Activated CD4-positive, alpha-beta T cell treated with anti-CD3 and anti-CD28 coated beads for 24 hours (primary cell): ENCODE data around the gene IL26.
"Not testable (repeated sequence)": the region's sequence is repeated elsewhere in the genome, so short reads cannot be mapped to it uniquely, and the experiment has no call there.

Source experiments
- DNase-seq, 2 donors: peaks; one replicate each; pipeline ENCODE4 v3.0.0-alpha.2; 2020; ENCODE audit warnings: low read depth in 2 of 2

The IL26 gene

DNA sequence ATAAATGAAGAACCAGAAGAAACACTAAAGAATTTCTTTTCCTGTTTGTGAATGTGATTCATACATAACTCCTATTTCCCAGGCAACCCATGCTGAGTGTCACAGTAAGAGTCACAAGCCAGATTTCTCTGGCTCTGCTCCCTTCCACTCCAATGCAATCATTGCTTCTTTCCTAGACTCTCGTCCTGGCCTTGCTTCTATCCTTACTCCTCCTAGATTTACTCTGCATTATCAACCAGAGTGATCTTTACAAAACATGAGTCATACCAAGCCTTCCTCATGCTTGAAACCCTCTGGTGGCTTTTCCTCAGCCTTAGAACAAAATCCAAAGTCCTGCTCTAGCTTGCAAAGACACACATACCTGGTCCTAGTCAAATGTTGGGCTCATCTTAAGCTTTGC is 14.5 kb upstream of the IL26 start:
- DNase-seq, result no peak

DNA sequence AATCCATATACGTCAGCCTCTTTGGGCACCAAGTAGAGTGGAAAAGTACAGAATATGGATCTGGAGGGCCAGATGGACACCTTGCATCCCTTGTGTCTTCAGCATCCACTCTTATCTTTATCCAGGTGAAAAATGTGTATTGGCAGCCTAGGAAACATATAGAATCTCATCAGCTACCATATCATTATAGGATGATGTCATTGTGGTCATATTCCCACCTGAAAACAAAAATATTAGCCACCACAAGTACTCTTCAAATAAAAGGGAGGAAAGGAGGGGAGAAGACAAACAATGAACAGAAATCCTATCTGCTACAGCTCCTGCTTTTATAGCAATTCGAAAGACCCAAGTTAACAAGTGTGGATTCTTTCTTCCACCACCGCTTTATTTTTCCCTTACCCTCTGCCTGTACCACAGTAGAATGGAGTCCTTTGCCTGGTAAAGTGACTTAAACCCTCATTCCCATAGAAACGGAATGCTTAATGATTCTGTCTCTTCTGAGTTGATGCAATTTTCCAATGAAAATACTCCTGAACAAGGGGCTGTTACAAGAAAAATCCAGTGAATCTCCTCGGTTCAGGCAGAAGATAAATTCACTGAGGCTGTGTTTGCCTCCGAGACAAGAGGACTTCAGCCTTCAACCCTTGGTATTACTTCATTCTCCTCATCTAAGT is 13.8 kb upstream of the IL26 start:
- no peak for DNase-seq

DNA sequence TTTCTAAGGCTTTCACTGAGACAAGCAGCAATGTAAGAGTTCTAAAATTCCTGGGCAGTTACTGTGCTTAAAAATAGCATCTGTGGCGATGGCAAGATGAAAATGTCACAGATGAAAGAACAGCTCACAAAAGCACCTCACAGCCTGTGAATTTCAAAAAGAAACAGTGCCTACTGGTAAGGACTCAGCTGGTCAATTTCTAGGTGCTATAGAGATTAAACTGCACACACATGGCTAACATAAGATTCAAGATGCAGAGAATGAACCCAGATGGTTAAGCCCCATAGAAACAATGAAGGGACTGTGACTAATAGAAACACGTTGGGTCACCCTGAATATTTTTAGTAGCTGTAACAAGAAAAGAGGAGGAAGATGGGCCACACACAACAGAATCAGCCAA is 12.0 kb upstream of the IL26 start:
- no peak for DNase-seq

DNA sequence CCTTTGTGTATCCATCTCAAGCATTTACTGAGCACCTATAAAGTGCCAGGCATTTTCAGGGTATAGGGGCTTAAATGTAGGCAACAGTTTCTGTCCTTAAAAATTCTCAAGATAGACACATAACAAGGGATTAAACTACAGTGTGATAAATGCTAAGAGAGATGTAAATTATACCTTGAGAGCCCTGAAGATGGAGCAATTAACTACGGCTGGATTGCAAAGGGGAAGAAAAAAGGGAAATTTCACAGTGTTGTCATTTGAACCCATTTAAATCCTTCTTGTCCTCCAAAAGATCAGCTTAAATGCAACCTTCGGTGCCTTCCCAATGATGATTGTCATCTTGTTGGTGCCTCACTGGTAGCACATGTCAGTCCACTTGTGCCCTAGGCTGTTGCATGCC is 11.5 kb upstream of the IL26 start:
- DNase-seq, result no peak

DNA sequence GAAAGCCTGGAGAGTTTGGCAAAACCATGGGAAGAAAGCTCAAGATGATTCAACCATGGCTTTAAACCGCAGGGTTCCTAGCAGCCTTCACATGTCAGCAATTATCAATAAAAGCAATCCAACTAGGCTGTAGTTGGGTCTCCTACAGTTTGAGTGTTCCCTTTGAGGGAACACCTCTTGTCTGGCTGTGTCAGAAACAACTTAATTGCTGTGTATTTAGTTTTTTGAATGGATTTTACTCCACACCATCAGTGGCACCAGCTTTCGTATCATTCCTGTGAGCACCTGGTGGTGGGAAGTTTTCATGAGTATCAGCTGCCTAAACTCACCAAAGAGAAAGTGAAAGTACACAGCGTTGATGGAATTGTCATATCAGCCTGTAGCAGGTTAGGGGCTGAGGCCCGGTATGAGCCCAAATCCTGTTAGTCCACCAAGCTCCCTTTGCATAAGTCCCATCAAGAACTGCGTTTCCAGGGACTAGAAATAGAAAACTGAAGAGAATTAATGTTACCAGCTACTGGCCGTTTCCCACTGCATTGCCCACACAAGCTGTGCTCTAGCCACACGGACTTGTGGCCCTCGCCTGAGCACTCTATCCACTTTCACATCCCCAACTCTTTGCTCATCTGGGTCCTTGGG is 10.9 kb upstream of the IL26 start:
- DNase-seq, result no peak

DNA sequence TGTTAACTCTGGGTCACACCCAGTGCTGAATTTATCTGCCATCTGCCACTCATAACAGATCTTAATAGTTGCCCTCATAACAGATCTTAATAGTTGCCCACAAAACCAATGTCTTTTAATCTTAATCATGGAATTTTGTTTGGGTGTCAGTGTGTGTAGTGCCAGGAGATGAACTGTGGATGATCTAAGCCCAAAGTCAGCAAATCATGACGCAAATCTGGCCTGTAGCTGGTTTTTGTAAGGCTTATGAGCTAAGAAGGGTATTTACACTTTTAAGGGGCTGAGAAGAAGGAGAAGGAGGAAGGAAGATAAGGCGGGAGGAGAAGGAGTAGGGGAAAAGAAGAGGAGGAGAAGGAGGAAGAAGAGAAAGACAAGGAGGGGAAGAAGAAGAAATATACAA is 10.0 kb upstream of the IL26 start:
- DNase-seq, result no peak

DNA sequence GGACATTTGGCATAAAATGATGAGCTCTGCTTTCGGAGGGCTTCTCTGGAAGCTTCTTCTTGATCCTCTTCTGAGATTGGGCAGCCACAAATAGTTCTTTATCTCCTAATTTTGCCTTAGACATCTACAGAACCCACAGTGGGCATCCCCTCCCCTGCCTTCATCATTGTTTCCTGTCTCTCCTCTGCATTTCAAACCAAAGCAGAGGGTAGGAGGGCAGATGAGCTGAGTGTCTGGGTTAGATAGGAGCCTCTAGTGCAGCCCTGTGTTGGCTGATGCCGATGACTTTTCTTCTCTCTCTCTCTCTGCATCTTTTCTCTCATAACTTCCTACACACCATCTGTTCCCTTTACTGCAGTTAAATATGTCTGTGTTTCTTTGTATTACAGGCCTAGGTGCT is 8.5 kb upstream of the IL26 start:
- DNase-seq, result no peak

DNA sequence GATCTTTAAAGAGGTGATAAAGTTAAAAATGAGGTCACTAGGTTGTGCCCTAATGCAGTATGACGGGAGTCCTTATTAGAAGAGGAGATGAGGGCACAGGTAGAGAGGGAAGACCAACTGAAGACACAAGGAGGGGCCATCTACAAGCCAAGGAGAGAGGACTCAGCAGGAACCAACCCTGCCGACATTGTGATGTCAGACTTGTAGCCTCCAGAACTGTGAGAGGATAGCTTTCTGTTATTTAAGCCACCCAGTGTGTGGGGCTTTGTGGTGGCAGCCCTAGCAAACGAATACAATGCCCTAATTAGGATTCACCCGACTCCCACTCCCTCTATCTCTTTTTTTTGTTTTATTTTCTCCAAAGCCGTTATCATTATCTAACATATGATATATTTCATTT is 7.9 kb upstream of the IL26 start:
- no peak for DNase-seq

DNA sequence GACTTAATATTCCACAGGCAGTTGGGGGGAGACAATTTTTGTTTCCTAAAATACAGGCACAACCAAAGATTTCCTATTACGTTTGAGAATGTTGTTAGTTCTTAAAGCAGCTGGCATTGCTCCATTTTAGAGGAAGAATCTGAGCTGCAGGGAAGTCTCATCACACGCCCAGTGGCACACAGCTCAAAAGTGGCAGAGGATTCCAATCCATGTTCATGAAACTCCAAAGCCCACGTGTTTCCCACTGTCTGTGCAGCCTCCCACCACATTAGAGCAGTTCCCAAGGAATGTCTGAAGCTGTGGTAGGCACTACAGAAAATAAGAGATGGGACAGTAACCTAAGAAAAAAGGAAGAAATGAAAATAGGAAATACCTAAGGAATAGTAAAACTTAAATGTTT is 6.1 kb upstream of the IL26 start:
- no peak for DNase-seq

DNA sequence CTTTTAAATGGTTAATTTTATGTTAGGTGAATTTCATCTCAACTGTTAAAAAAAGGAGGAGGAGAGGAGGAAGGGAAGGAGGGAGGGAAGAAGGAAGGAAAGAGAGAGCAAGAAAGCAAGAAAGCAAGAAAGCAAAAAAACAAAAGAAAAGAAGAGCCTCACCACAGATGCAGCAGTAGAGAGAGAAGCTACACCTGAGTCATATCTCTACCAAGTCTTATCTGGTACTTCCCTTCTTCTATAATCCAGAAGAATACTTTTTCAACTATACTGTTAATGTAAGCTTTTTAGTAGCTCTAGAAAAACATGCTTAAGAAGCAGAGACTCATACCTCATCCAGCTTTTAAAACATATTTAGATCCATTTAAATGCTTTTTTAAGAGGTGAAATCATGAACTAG is 5.6 kb upstream of the IL26 start:
- DNase-seq, result no peak

DNA sequence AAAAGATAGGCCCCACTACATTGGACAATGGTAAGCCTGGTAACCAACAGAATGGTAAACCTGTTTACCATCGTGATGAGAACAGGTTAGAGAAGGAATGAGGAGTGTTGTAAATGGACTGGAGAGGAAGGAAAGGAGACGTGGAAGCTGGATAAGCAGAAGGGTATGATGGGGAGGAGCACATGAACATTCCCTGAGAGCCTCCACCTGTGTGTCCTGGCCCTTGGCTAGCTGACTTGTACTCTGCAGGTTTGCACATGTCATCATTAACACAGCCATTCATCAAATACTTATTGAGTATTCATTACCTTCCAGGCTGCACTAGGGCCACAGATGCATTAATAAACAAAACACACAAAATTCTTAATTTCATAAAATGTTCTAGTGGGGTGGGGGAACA is 4.3 kb upstream of the IL26 start:
- no peak for DNase-seq

DNA sequence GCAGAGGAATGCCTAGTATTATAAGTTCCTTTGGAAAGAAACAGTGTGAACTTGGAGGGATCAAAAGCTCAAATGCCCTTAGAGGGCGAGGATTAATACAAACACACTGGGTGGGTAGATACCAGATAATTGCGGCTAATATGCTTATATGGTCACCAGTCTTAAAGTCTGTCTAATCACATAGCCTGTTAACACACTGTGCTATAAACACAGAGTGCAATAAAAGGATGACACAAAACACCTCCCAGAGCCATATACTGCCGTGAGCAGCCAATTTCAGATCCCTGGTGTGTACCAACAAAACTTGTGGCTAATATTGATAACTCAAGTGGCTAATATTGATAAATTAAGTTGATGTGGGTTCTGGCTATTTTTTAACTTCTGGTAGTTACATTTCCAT is 1.7 kb upstream of the IL26 start:
- DNase-seq, result no peak

DNA sequence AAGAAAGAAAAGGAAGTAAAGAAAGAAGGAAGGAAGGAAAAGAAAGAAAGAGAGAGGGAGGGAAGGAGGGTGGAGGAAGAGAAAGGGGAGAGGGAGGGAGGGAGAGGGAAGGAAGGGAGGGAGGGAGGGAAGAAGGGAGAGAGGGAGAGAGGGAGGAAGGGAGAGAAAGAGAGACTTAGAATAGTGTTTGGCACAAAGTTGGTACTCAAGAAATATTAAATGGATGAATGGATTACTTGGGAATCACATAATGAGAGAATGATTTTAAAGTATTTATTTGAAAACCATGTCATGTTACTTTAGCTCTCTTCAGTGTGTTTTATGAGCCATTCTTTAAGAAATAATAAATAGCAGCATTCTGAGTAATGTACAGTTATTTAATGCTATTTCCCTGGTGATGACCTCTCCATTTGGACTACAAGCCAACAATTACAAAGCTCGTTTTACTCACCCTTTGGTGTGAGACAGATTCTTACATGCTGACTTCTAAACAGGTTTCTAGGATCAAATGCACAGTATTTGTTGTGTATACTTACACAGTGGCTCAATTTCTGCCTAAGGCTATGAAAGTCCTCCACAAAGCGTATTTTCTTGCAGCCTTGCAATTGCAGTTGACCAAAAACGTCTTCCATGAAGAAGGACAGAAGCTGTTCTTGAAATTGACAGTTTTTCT is 861 bp downstream of the IL26 start:
- DNase-seq, result no peak

DNA sequence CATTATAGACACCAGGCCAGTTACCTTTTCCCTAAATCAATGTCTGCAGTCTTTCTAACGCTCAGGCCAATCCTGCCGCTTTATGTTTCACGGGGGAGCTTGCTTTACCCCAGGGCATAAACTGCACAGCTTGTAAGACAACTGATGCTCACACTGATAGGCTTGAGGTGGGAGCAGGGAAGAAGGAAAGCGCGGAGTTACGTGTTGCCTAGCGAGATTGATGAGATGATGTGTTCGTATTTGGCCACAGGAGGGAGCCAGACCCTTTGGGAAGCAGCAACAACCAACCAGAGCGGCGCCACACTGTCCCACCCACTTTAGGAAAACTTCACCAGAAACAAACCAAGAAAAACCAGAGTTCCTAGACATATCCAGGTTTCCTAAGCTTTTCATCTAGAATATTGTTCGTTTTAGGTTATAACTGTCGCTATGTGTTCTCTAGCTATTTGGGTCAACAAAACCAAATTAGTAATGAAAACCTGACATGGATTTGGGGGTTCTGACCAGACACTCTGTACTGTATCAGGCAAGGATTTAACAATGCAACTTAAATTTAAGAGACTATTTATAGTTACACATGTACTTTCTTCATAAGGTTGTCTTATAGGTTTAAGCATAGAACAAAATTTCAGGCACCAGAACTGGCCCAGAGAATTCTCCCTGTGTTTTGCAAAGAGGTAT is 2.4 kb downstream of the IL26 start:
- DNase-seq, result peak; percentile 62

DNA sequence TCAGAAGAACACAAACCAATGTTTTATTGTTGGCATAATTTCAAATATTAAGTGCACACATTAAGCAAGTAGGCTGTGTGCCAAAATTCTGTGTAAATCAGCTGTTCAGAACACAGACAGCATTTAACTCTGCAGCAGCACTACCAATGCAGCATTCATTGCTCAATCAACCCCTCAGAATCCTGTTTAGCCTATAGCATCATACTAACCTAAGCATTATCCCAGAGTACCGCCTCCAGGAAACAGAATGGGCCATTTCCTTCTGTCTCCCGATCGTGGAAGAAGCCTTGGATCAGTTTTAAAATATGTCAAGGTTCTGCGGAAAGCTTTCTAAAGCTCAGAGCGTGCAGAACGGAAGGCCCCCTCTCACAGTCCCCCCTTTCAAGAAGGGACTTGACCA is 3.3 kb downstream of the IL26 start:
- DNase-seq, result no peak

DNA sequence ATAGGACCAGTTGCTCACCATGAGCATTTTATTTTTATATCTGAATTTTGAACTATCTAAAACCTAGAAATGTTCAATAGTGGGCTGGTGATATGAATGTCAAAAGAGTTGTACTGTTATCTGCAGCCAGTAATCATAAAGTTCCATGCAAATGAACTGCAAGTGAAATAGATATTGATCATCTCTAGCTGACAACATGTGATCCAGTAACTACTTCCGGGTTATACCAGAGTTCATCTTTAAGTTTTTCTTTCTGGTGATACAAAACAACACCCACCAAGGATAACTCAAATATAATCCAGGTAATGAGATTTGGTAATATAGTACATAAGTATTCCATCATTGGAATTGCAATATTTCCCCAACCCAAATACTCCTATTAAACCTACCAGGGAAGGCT is 4.1 kb downstream of the IL26 start:
- DNase-seq, result no peak

DNA sequence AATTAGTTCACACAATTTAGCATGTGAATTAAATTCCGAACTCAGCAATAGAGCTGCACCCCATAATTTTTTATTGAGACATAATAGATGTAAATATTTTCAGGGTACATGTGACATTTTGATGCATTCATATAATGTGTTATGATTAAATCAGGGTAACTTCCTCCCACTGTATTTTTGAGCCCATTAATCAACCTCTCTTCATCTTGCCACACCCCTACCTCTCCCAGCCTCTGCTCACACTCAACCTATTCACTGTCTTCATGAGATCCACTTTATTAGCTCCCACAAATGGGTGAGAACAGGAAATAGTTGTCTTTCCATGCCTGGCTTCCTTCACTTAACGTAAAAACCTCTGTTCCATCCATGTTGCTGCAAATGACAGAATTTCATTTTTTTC is 14.7 kb downstream of the IL26 start:
- no peak for DNase-seq

DNA sequence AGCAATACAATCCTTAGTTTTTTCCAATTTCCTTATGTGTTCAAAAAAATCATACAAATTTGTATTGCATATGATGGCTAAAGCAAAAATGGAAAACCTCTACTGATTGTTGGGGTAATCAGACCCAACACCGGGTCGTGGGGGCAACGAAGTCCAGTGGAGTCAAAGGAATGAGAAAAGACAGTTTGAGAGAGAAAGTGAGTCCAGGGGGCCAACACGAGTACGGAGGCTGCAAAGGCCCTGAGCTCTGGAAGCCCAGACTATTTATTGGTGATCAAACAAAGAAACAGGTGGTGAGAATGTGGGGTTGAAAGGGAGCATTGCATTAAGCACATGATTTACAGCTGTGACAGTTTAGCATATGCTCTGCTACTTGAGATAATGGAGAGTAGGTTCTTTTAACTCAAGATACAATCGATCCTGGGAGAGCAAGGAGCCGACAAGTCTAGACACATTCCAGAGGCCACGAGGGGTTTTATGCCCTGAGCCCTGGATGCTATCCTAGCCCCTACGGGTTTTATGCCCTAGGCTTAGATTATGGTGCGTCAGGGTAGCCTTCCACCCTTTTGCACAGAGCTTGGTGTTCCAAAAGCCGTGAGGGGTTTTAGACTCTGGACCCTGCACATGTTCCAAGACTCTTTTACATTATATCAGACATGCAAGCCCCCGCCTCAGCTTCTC is 16.4 kb downstream of the IL26 start:
- not testable (repeated sequence) for DNase-seq

DNA sequence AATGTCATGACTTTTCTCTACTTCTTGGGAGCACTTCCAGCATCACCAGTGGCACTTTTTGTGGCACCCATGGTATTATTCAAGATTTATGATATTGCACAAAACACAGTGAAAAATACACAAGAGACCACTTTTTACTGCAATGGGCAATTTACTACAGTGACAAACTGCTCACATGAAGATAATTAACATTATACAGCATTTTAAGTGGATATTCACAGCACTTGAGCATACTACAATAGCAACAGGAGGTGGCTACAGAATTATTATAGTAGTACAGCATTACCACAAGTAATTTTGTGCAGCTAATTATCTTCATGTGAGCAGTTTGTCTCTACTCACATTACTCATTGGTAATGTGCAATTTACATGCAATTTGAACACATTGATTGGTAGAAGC is 18.3 kb downstream of the IL26 start:
- DNase-seq, result no peak

DNA sequence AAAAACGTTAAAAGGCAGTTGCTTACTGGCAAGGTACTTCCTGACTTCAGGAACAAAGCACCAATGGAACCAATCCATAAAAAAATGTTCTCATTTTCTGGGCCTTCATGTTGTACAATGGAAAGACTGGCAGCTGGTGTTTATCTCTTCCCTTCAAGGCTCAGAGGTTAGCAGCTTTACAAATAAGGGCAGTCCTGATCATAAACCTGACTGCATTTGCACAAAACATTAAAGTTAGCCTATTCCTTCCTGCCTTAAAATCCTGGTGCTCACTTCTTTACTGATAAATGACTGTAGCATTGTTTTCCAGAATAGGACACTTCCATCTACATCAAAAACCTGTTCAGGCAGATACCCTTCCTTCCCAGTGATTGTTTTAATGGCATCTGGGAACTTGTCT is 19.2 kb downstream of the IL26 start:
- no peak for DNase-seq

DNA sequence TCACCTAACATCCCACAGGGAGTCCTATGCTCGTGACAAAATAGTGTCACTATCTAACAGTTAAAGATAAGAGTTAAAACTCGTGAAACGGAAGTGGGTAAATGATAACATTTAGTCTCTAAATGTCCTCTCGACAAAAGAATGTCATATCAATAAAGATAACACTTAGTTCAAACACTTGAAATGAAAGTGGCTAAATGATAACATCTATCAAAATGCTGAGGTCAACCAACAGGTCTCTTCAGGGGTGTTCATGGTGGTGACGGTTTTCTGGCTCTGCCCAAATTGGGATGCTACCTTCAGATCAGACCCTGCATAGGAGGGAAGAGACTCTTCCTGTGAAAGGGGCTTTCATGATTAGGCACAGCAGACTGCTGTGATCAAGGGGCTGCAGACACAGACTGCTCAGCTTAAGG is 22.1 kb downstream of the IL26 start:
- DNase-seq, result no peak

DNA sequence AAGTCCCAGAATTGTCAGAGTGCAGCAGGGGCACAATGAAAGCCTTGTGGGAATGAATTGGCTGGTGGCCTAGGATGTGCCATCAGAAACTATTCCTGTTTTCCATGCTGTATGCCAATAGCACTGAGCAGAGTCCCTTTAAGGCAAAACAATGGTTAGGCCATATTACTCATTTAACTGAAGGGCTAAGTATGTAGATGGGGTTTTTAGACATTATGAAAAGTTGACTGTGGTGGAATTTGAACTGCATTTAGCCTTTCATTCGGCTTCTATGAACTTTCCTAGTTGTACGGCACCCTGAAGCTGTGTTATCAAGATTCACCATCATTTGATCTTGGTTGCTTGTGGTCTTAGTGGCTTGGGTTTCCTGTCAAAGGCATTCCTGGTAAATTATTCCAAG is 24.8 kb downstream of the IL26 start:
- no peak for DNase-seq
